ENCODE data around the gene SLC52A3.

Gene SLC52A3

GRCh38 chr20:742156-742555 is 26.1 kb downstream of the SLC52A3 start:
- TF ChIP-seq, protein P1, sequence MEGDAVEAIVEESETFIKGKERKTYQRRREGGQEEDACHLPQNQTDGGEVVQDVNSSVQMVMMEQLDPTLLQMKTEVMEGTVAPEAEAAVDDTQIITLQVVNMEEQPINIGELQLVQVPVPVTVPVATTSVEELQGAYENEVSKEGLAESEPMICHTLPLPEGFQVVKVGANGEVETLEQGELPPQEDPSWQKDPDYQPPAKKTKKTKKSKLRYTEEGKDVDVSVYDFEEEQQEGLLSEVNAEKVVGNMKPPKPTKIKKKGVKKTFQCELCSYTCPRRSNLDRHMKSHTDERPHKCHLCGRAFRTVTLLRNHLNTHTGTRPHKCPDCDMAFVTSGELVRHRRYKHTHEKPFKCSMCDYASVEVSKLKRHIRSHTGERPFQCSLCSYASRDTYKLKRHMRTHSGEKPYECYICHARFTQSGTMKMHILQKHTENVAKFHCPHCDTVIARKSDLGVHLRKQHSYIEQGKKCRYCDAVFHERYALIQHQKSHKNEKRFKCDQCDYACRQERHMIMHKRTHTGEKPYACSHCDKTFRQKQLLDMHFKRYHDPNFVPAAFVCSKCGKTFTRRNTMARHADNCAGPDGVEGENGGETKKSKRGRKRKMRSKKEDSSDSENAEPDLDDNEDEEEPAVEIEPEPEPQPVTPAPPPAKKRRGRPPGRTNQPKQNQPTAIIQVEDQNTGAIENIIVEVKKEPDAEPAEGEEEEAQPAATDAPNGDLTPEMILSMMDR (IDR thresholded peaks at IDR 0.05; ENCODE audit: insufficient read depth, low read depth, low read length, missing control alignments) = no peak
- DNase-seq (ENCODE audit: low read depth) = no peak
- no peak overlapping the region for H3K4me3 ChIP-seq (ENCODE audit: low read depth, low read length)

DNA sequence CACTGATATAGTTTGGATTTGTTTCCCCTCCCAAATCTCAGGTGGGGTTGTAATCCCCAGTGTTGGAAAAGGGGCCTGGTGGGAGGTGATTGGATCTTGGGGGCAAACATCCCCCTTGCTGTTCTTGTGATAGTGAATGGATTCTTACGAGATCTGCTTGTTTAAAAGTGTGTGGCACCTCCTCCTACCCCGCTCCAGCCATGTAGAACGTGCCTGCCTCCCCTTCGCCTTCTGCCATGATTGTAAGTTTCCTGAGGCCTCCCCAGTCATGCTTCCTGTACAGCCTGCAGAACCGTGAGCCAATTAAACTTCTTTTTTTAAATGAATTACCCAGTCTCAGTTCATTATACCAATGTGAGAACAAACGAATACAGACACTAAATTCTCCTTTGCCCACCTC is 26.7 kb downstream of the SLC52A3 start:
- no peak overlapping the region for H3K4me3 ChIP-seq (ENCODE audit: low read depth, low read length)
- DNase-seq (ENCODE audit: low read depth) = no peak
- TF ChIP-seq, protein P1 (IDR thresholded peaks at IDR 0.05; ENCODE audit: insufficient read depth, low read depth, low read length, missing control alignments) = no peak

GRCh38 chr20:740162-740561 is 28.1 kb downstream of the SLC52A3 start:
- TF ChIP-seq, protein P1 (IDR thresholded peaks at IDR 0.05; ENCODE audit: insufficient read depth, low read depth, low read length, missing control alignments) = no peak
- DNase-seq (ENCODE audit: low read depth) = no peak
- no peak overlapping the region for H3K4me3 ChIP-seq (ENCODE audit: low read depth, low read length)

DNA sequence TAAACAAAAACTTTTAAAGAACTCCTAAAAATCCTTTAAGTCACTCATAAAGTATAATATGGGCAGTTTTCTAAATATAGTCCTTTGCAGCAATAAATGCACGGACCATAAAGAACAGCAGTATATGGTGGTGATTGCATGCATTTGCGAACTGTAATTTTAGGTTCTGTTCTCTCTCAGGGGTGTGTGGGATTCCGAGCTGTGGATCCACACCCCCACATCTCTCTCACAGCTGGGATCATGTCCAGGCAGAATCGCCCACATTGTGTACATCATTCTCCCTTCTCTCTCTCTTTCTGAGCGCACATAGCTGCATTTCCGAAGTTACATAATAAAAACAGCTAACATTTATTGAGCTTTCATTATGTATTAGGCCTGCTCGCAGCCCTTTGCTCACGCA is 28.6 kb downstream of the SLC52A3 start:
- no peak overlapping the region for H3K4me3 ChIP-seq (ENCODE audit: low read depth, low read length)
- TF ChIP-seq, protein P1 (IDR thresholded peaks at IDR 0.05; ENCODE audit: insufficient read depth, low read depth, low read length, missing control alignments) = no peak

DNA sequence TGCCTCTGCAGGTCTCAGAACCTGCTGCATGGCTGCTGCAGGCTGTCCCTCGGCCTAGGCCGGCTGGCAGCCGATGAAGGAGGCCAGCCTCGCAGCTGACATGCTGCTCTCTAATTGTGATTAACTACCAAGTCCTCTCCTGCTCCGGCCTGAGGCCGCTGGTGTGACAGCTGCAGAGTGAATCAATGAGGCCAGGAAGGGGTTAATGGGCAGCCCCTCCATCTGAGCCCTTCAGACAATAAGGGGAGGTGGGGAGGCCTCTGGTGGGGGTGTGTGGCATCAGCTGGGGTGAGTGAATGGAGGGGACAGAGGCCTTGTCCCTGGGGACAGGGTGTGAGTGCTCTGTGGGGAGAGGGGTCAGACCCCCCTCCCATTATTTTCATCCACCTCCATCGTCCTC is 34.4 kb downstream of the SLC52A3 start:
- TF ChIP-seq, protein P1 (IDR thresholded peaks at IDR 0.05; ENCODE audit: insufficient read depth, low read depth, low read length, missing control alignments) = no peak
- no peak for DNase-seq (ENCODE audit: low read depth)
- no peak overlapping the region for H3K4me3 ChIP-seq (ENCODE audit: low read depth, low read length)

More for the DNA sequence above, 28.6 kb downstream of the SLC52A3 start:
- DNase-seq (ENCODE audit: low read depth) = no peak

DNA sequence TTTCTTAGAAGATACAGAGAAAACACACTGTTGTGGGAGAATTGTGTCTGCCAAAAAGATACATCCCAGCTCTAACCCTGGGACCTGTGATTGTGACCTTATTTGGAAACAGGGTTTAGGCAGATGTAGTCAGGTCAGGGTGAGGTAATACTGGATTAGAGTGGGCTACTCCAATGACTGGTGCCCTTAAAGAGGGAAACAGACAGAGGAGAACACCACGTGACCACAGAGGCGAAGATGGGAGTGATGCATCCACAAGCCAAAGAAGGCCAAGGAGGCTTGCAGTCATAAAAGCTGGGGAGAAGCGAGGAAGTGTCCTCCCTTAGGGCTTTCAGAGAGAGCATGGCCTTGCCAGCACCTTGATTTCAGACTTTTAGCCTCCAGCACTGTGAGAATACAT is 35.6 kb downstream of the SLC52A3 start:
- no peak for DNase-seq (ENCODE audit: low read depth)
- H3K4me3 ChIP-seq (ENCODE audit: low read depth, low read length) = no peak overlapping the region
- TF ChIP-seq, protein P1 (IDR thresholded peaks at IDR 0.05; ENCODE audit: insufficient read depth, low read depth, low read length, missing control alignments) = no peak

GRCh38 chr20:731891-732560 is 36.3 kb downstream of the SLC52A3 start:
- DNase-seq (ENCODE audit: low read depth) = no peak
- TF ChIP-seq, protein P1 (IDR thresholded peaks at IDR 0.05; ENCODE audit: insufficient read depth, low read depth, low read length, missing control alignments) = no peak

More at GRCh38 chr20:731891-732560, 36.3 kb downstream of the SLC52A3 start:
- no peak overlapping the region for H3K4me3 ChIP-seq (ENCODE audit: low read depth, low read length)

All from GM12865 (cell line).